Right lobe of liver (tissue), 4 donors: ENCODE data around the gene SLC39A13.

Source experiments
- CTCF ChIP-seq, 4 donors: fragments of 200-600 bp in 3 of 4; fragments of 450-650 bp in 1 of 4; IDR thresholded peaks; one replicate each; pipeline versions ENCODE4 v1.5.1 to v1.8.0; 2016 to 2022; ENCODE audit warnings: antibody characterized with exemption in 4 of 4, mild to moderate bottlenecking in 2 of 4
- POLR2A ChIP-seq: fragments of 450-650 bp; IDR thresholded peaks from one replicate; pipeline ENCODE4 v1.6.1; 2017; ENCODE audit warnings: antibody characterized with exemption, mild to moderate bottlenecking
- donor health status: DM: no; HTN: no; CAD: no.
- donor health status: DM: no; HTN: no; CAD: no.
- donor health status: DM: no; HTN: yes; CAD: no.

GRCh38 chr11:47391711-47392432, 16.5 kb upstream of the SLC39A13 start:
- no peak for TF ChIP-seq CTCF (IDR thresholded peaks at IDR 0.05)
- no peak for TF ChIP-seq POLR2A
